ENCODE data around the gene CD151. TPM values are rescaled to one million over a fixed set of nuclear protein-coding genes. Genes with fewer than 3 reads are reported as not detected.

The CD151 gene
- total RNA-seq, 4 donors from 2014 or later, result 277 to 794 (median 465) TPM

DNA sequence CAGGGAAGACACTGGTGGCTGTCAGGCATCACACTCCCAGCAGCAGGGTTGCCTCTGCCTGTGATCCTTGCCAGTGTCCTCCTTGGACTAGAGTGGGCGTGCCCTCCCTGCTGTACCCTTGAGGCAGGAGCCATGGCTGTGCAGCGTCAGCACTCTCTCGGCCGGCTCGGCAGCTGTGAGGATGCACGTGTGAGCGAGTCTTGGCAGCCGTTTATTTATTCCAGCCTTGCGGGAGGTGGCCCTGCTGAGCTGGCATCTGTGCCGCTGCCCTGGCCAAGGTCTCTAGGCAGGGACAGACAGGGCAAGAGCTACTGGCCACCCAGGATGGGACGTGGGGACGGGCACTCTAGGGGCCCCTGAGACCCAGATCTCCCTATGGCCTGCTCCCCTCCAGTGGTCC, 43.8 kb downstream of the CD151 start:
- ATAC-seq, result peak; percentile 30
- H3K9me3 ChIP-seq, result no peaks in the 10 kb centered on the region
- H3K27me3 ChIP-seq, result no peaks in the 10 kb centered on the region
- no peaks in the 10 kb centered on the region for H3K4me1 ChIP-seq
- H3K36me3 ChIP-seq, result peaks cover 0 to 52% of the 10 kb centered on the region in 2 donors
- 20% methylated on average over 1 of the region's 12 CpGs; no CpG with 5 or more reads in 1 of the 2 donors for WGBS, 2 donors (ENCODE audit: low coverage in 1 of 2)
- TF ChIP-seq POLR2A (IDR thresholded peaks at IDR 0.05) (no peak), EP300 (IDR thresholded peaks at IDR 0.05) (no peak), POLR2AphosphoS5 (IDR thresholded peaks at IDR 0.05) (no peak), CTCF (IDR thresholded peaks at IDR 0.05) (no peak)
- H3K27ac ChIP-seq, result no peak overlapping the region
- no peak overlapping the region for H3K4me3 ChIP-seq

GRCh38 chr11:877565-877964, 44.8 kb downstream of the CD151 start:
- no peak for ATAC-seq
- no CpG with 5 or more reads among the region's 11 CpGs for WGBS, 2 donors (ENCODE audit: low coverage in 1 of 2)
- Histone ChIP-seq H3K4me3 (no peak overlapping the region), H3K36me3 (peaks cover 0 to 62% of the 10 kb centered on the region in 2 donors), H3K4me1 (no peaks in the 10 kb centered on the region), H3K9me3 (no peaks in the 10 kb centered on the region), H3K27me3 (no peaks in the 10 kb centered on the region), H3K27ac (no peak overlapping the region)
- no peak for TF ChIP-seq CTCF (IDR thresholded peaks at IDR 0.05)
- TF ChIP-seq POLR2AphosphoS5 (IDR thresholded peaks at IDR 0.05), result no peak
- TF ChIP-seq EP300 (IDR thresholded peaks at IDR 0.05), result no peak
- no peak for TF ChIP-seq POLR2A (IDR thresholded peaks at IDR 0.05)

DNA sequence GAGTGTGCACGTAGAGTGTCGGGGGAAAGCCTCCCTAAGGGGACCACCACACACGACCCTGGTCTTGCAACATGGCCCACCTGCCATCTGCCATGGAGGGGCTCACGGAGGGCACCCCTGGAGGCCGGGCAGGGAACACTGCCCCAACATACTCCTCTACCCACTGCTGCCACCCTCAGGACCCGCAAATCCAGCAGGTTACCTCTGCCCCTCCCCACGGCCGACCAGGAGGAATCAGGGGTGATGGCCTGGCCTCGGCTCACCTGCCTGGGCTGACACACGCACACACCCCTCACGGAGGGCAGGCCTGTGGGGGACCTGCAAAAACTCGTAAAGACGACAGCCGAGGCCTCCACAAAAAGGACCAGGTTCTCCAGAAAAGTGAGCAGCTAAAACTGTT, 47.7 kb downstream of the CD151 start:
- Histone ChIP-seq H3K36me3 (peaks cover 0 to 79% of the 10 kb centered on the region in 2 donors), H3K4me1 (no peaks in the 10 kb centered on the region), H3K9me3 (no peaks in the 10 kb centered on the region)

DNA sequence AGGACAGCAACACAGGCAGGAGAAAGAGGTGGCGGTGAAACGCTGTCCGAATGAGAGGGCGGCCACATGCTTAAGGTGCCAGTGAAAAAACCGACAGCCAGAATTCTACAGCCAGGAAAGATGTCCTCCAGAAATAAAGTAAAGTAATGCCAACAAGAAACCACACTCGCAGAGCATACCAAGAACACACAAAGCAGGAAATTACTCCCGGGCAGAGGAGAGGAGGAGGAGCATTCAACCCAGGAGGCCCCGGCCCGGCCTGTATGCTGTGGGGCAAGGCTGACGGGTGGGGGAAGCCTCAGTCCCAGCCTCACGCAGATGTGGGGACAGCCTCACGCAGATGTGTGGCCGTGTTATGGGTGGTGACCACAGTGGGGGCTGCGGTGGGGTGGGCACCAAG, 49.8 kb downstream of the CD151 start:
- H3K9me3 ChIP-seq, result no peaks in the 10 kb centered on the region
- H3K27ac ChIP-seq, result no peak overlapping the region
- no peak for ATAC-seq
- H3K4me1 ChIP-seq, result no peaks in the 10 kb centered on the region
- TF ChIP-seq POLR2A (IDR thresholded peaks at IDR 0.05) (no peak), EP300 (IDR thresholded peaks at IDR 0.05) (no peak), POLR2AphosphoS5 (IDR thresholded peaks at IDR 0.05) (no peak), CTCF (IDR thresholded peaks at IDR 0.05) (no peak)
- no peak overlapping the region for H3K4me3 ChIP-seq
- 89 to 94% methylated on average over 5 to 7 of the region's 14 CpGs for WGBS, 2 donors (ENCODE audit: low coverage in 1 of 2)
- H3K27me3 ChIP-seq, result no peaks in the 10 kb centered on the region
- H3K36me3 ChIP-seq, result peaks cover 0 to 91% of the 10 kb centered on the region in 2 donors

More for the DNA sequence above, 47.7 kb downstream of the CD151 start:
- Histone ChIP-seq H3K27ac (no peak overlapping the region), H3K27me3 (no peaks in the 10 kb centered on the region), H3K4me3 (no peak overlapping the region)
- TF ChIP-seq CTCF (IDR thresholded peaks at IDR 0.05) (no peak), POLR2A (IDR thresholded peaks at IDR 0.05) (no peak), POLR2AphosphoS5 (IDR thresholded peaks at IDR 0.05) (no peak), EP300 (IDR thresholded peaks at IDR 0.05) (no peak)
- 80 to 96% methylated on average over 1 to 5 of the region's 14 CpGs for WGBS, 2 donors (ENCODE audit: low coverage in 1 of 2)
- no peak for ATAC-seq

GRCh38 chr11:883527-883926, 50.8 kb downstream of the CD151 start:
- no peak for ATAC-seq
- no CpG with 5 or more reads among the region's 10 CpGs for WGBS, 2 donors (ENCODE audit: low coverage in 1 of 2)
- no peaks in the 10 kb centered on the region for H3K4me1 ChIP-seq
- H3K4me3 ChIP-seq, result no peak overlapping the region
- H3K27ac ChIP-seq, result no peak overlapping the region
- no peaks in the 10 kb centered on the region for H3K27me3 ChIP-seq
- H3K36me3 ChIP-seq, result peaks cover 0 to 89% of the 10 kb centered on the region in 2 donors
- H3K9me3 ChIP-seq, result no peaks in the 10 kb centered on the region
- no peak for TF ChIP-seq POLR2AphosphoS5 (IDR thresholded peaks at IDR 0.05)

Data from gastroesophageal sphincter (tissue), 4 donors.